ENCODE results near the gene PRDM16.

DNA sequence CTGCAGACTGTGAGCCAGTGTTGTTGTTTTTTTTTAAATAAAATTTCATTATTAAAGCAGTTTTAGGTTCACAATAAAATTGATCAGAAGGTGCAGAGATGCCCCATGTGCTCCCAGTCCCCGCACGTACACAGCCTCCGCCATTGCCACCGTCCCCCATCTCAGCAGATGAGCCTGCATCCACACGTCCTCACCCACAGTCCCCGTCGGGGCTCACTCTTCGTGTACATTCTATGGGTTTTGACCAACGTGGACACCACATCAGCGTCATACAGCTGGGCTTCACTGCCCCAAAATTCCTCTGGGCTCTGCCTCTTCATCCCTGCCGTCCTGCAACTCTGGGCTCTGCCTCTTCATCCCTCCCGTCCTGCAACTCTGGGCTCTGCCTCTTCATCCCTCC, 373.9 kb downstream of the PRDM16 start:
- no peak for TF ChIP-seq EGR1 (IDR thresholded peaks at IDR 0.05; ENCODE audit: low read depth in 2 of 2)
- TF ChIP-seq TAF1 (conservative IDR thresholded peaks at IDR 0.05) = no peak
- TF ChIP-seq CTCF (IDR thresholded peaks at IDR 0.05; ENCODE audit: low read depth, low read length, missing input control) = no peak
- TF ChIP-seq, protein P1, sequence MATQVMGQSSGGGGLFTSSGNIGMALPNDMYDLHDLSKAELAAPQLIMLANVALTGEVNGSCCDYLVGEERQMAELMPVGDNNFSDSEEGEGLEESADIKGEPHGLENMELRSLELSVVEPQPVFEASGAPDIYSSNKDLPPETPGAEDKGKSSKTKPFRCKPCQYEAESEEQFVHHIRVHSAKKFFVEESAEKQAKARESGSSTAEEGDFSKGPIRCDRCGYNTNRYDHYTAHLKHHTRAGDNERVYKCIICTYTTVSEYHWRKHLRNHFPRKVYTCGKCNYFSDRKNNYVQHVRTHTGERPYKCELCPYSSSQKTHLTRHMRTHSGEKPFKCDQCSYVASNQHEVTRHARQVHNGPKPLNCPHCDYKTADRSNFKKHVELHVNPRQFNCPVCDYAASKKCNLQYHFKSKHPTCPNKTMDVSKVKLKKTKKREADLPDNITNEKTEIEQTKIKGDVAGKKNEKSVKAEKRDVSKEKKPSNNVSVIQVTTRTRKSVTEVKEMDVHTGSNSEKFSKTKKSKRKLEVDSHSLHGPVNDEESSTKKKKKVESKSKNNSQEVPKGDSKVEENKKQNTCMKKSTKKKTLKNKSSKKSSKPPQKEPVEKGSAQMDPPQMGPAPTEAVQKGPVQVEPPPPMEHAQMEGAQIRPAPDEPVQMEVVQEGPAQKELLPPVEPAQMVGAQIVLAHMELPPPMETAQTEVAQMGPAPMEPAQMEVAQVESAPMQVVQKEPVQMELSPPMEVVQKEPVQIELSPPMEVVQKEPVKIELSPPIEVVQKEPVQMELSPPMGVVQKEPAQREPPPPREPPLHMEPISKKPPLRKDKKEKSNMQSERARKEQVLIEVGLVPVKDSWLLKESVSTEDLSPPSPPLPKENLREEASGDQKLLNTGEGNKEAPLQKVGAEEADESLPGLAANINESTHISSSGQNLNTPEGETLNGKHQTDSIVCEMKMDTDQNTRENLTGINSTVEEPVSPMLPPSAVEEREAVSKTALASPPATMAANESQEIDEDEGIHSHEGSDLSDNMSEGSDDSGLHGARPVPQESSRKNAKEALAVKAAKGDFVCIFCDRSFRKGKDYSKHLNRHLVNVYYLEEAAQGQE (IDR thresholded peaks at IDR 0.05) = no peak
- no peak for TF ChIP-seq NR2F2 (IDR thresholded peaks at IDR 0.05)
- TF ChIP-seq GABPA (IDR thresholded peaks at IDR 0.05 in 1 of 2, conservative IDR thresholded peaks at IDR 0.05 in 1 of 2) = no peak
- TF ChIP-seq YY1 (IDR thresholded peaks at IDR 0.05) = no peak
- TF ChIP-seq HNF4G (IDR thresholded peaks at IDR 0.05) = no peak
- TF ChIP-seq JUND (IDR thresholded peaks at IDR 0.05) = no peak
- TF ChIP-seq, protein P2, sequence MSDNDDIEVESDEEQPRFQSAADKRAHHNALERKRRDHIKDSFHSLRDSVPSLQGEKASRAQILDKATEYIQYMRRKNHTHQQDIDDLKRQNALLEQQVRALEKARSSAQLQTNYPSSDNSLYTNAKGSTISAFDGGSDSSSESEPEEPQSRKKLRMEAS (IDR thresholded peaks at IDR 0.05) = no peak
- TF ChIP-seq RAD21 (IDR thresholded peaks at IDR 0.05) = no peak
